T-helper 1 cell treated with Interleukin-12 subunit alpha and Interleukin-12 subunit beta and Interleukin-4 antibody, amounts not matched to agents 30 ng/mL and 1 ng/mL, for 36 hours (primary cell): ENCODE measurements around the gene RNF227. TPM values are rescaled to one million over a fixed set of nuclear protein-coding genes. Genes with fewer than 3 reads are reported as not detected.
"Not testable (repeated sequence)": the region's sequence is repeated elsewhere in the genome, so short reads cannot be mapped to it uniquely, and the experiment has no call there.

ENCODE experiments used
- intact Hi-C: fragments of 100-400 bp; cut with micrococcal nuclease; formaldehyde crosslinking; loops from one replicate; pipeline ENCODE4 v1.15.1; 2024
- total RNA-seq: library from RNA; stranded (reverse); gene quantifications from 2 replicates; pipeline ENCODE4 v1.2.3, GENCODE V29; 2022

RNF227 gene
- total RNA-seq, 1 donor from 2014 or later: 2.9 TPM

GRCh38 chr17:7867881-7868329 lies 48.2 kb downstream of the RNF227 start:
- intact Hi-C loops: no loop called here

- intact Hi-C loops: no loop called here
Observed at GRCh38 chr17:7864995-7865650, 51.0 kb downstream of the RNF227 start.

GRCh38 chr17:7864384-7864783 lies 51.7 kb downstream of the RNF227 start:
- intact Hi-C loops: not testable (repeated sequence)

Other genes with a start within 250 kb of the RNF227 start
- gene TP53, start 228.8 kb downstream of the RNF227 start, total RNA-seq: 207 and 218 TPM in 2 replicates
- gene WRAP53, start 227.8 kb downstream of the RNF227 start, total RNA-seq: 19.7 and 23.9 TPM in 2 replicates
- gene EFNB3, start 211.1 kb downstream of the RNF227 start, total RNA-seq: 0.05 TPM in 1 of 2 replicates, not detected in the other
- not detected in 2 replicates for gene DNAH2, start 198.5 kb downstream of the RNF227 start, total RNA-seq
- gene KDM6B, start 82.1 kb downstream of the RNF227 start, total RNA-seq: 35.5 and 39.7 TPM in 2 replicates
- 1.6 TPM in 2 replicates for gene TMEM88, start 61.2 kb downstream of the RNF227 start, total RNA-seq
- gene NAA38, start 58.7 kb downstream of the RNF227 start, total RNA-seq: 51.5 and 59.9 TPM in 2 replicates
- gene CYB5D1, start 58.3 kb downstream of the RNF227 start, total RNA-seq: 7.0 and 7.9 TPM in 2 replicates
- 142 and 145 TPM in 2 replicates for gene CHD3, start 27.5 kb downstream of the RNF227 start, total RNA-seq
- gene KCNAB3, start 13.6 kb upstream of the RNF227 start, total RNA-seq: 9.1 and 9.8 TPM in 2 replicates
- 194 and 203 TPM in 2 replicates for gene TRAPPC1, start 15.7 kb upstream of the RNF227 start, total RNA-seq
- 40.5 and 47.0 TPM in 2 replicates for gene CNTROB, start 15.9 kb upstream of the RNF227 start, total RNA-seq
- not detected in 2 replicates for gene GUCY2D, start 86.3 kb upstream of the RNF227 start, total RNA-seq
- gene ALOX15B, start 122.8 kb upstream of the RNF227 start, total RNA-seq: not detected in 2 replicates
- gene ALOX12B, start 171.4 kb upstream of the RNF227 start, total RNA-seq: 0.29 TPM in 1 of 2 replicates, not detected in the other
- gene ALOXE3, start 202.2 kb upstream of the RNF227 start, total RNA-seq: not detected in 2 replicates
- gene HES7, start 207.8 kb upstream of the RNF227 start, total RNA-seq: 0.12 and 1.2 TPM in 2 replicates
- 33.5 and 34.8 TPM in 2 replicates for gene PER1, start 236.1 kb upstream of the RNF227 start, total RNA-seq
- 80.1 and 84.3 TPM in 2 replicates for gene VAMP2, start 246.7 kb upstream of the RNF227 start, total RNA-seq